GM19351 (cell line): Measurements from ENCODE around the gene PUS7L.
"Not testable (repeated sequence)": the region's sequence is repeated elsewhere in the genome, so short reads cannot be mapped to it uniquely, and the experiment has no call there.

Source experiments
- ATAC-seq: cut with Tn5 transposase; IDR thresholded peaks from one replicate; pipeline ENCODE4 v1.9.1; 2021; ENCODE audit warnings: mild to moderate bottlenecking, moderate library complexity; ENCODE audit not compliant: unreplicated experiment

PUS7L gene

GRCh38 chr12:43751360-43751759, 7.2 kb downstream of the PUS7L start:
- not testable (repeated sequence) for ATAC-seq

- no peak for ATAC-seq
Measured at GRCh38 chr12:43750814-43751213, 7.8 kb downstream of the PUS7L start.

GRCh38 chr12:43749016-43749415, 9.6 kb downstream of the PUS7L start:
- ATAC-seq: no peak

GRCh38 chr12:43744826-43745225, 13.8 kb downstream of the PUS7L start:
- ATAC-seq: no peak

GRCh38 chr12:43742106-43742505, 16.5 kb downstream of the PUS7L start:
- no peak for ATAC-seq

- ATAC-seq: peak; percentile 79
Measured at GRCh38 chr12:43740511-43741100, 18.0 kb downstream of the PUS7L start.

- ATAC-seq: no peak
Measured at GRCh38 chr12:43737646-43738045, 20.9 kb downstream of the PUS7L start.

- no peak for ATAC-seq
Measured at GRCh38 chr12:43736927-43737440, 21.6 kb downstream of the PUS7L start.

- ATAC-seq: no peak
Measured at GRCh38 chr12:43733687-43734086, 24.9 kb downstream of the PUS7L start.

GRCh38 chr12:43730283-43730682, 28.3 kb downstream of the PUS7L start:
- ATAC-seq: no peak

- ATAC-seq: no peak
Measured at GRCh38 chr12:43728698-43729097, 29.9 kb downstream of the PUS7L start.

- ATAC-seq: no peak
Measured at GRCh38 chr12:43728117-43728516, 30.5 kb downstream of the PUS7L start.

- ATAC-seq: no peak
Measured at GRCh38 chr12:43723134-43723533, 35.5 kb downstream of the PUS7L start.

- ATAC-seq: no peak
Measured at GRCh38 chr12:43722621-43723020, 36.0 kb downstream of the PUS7L start.

- ATAC-seq: no peak
Measured at GRCh38 chr12:43711348-43711747, 47.2 kb downstream of the PUS7L start.

GRCh38 chr12:43703772-43704171, 54.8 kb downstream of the PUS7L start:
- ATAC-seq: not testable (repeated sequence)

- ATAC-seq: not testable (repeated sequence)
Measured at GRCh38 chr12:43701194-43701593, 57.4 kb downstream of the PUS7L start.

- no peak for ATAC-seq
Measured at GRCh38 chr12:43696154-43696553, 62.4 kb downstream of the PUS7L start.

GRCh38 chr12:43694879-43695278, 63.7 kb downstream of the PUS7L start:
- ATAC-seq: no peak

GRCh38 chr12:43692064-43692463, 66.5 kb downstream of the PUS7L start:
- ATAC-seq: no peak

GRCh38 chr12:43685491-43685890, 73.1 kb downstream of the PUS7L start:
- ATAC-seq: not testable (repeated sequence)

- peak; percentile 98 for ATAC-seq
Measured at GRCh38 chr12:43676183-43676813, 82.3 kb downstream of the PUS7L start.
